Type B pancreatic cell (in vitro differentiated cells): ENCODE results near the gene FSCN2. TPM values are rescaled to one million over a fixed set of nuclear protein-coding genes. Genes with fewer than 3 reads are reported as not detected.

ENCODE experiments used
- DNase-seq: peaks from one replicate; pipeline ENCODE4 v3.0.0; 2021; ENCODE audit warnings: mixed read lengths; ENCODE audit not compliant: unreplicated experiment; ENCODE audit errors: extremely low spot score
- H3K27ac Mint-ChIP-seq: 2 replicates; pipeline ENCODE4 v1.8.0; 2021; ENCODE audit warnings: mild to moderate bottlenecking, mixed read lengths
- H3K27me3 Mint-ChIP-seq: 2 replicates; pipeline ENCODE4 v1.8.0; 2021; ENCODE audit warnings: mixed read lengths
- H3K36me3 Mint-ChIP-seq: 2 replicates; pipeline ENCODE4 v1.8.0; 2021; ENCODE audit warnings: mixed read lengths
- H3K4me1 Mint-ChIP-seq: one replicate; pipeline ENCODE4 v1.8.0; 2021; ENCODE audit warnings: mixed read lengths; ENCODE audit not compliant: unreplicated experiment
- H3K4me3 Mint-ChIP-seq: 2 replicates; pipeline ENCODE4 v1.8.0; 2021; ENCODE audit warnings: mild to moderate bottlenecking, mixed read lengths
- H3K9me3 Mint-ChIP-seq: 2 replicates; pipeline ENCODE4 v1.8.0; 2021; ENCODE audit warnings: mixed read lengths
- total RNA-seq: library from RNA; stranded (reverse); gene quantifications from 2 replicates; pipeline ENCODE4 v1.2.1, GENCODE V29; 2021; ENCODE audit warnings: low replicate concordance
- TF ChIP-seq, protein P1 (sequence below): fragments of 200-600 bp; sonication (generic); conservative IDR thresholded peaks from 2 replicates; pipeline ENCODE4 v1.5.0; 2021; ENCODE audit warnings: antibody characterized with exemption, mild to moderate bottlenecking

Gene FSCN2
- total RNA-seq, 1 donor from 2014 or later: 3.8 TPM

GRCh38 chr17:81536299-81537290, 8.4 kb downstream of the FSCN2 start:
- TF ChIP-seq, protein P1, sequence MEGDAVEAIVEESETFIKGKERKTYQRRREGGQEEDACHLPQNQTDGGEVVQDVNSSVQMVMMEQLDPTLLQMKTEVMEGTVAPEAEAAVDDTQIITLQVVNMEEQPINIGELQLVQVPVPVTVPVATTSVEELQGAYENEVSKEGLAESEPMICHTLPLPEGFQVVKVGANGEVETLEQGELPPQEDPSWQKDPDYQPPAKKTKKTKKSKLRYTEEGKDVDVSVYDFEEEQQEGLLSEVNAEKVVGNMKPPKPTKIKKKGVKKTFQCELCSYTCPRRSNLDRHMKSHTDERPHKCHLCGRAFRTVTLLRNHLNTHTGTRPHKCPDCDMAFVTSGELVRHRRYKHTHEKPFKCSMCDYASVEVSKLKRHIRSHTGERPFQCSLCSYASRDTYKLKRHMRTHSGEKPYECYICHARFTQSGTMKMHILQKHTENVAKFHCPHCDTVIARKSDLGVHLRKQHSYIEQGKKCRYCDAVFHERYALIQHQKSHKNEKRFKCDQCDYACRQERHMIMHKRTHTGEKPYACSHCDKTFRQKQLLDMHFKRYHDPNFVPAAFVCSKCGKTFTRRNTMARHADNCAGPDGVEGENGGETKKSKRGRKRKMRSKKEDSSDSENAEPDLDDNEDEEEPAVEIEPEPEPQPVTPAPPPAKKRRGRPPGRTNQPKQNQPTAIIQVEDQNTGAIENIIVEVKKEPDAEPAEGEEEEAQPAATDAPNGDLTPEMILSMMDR: no peak
- H3K27me3 Mint-ChIP-seq: peaks cover 5% of the 10 kb centered on the region
- no peaks in the 10 kb centered on the region for H3K9me3 Mint-ChIP-seq
- peaks cover 4% of the 10 kb centered on the region for H3K4me1 Mint-ChIP-seq
- H3K4me3 Mint-ChIP-seq: no peak overlapping the region
- H3K27ac Mint-ChIP-seq: no peak overlapping the region
- no peaks in the 10 kb centered on the region for H3K36me3 Mint-ChIP-seq
- no peak for DNase-seq

DNA sequence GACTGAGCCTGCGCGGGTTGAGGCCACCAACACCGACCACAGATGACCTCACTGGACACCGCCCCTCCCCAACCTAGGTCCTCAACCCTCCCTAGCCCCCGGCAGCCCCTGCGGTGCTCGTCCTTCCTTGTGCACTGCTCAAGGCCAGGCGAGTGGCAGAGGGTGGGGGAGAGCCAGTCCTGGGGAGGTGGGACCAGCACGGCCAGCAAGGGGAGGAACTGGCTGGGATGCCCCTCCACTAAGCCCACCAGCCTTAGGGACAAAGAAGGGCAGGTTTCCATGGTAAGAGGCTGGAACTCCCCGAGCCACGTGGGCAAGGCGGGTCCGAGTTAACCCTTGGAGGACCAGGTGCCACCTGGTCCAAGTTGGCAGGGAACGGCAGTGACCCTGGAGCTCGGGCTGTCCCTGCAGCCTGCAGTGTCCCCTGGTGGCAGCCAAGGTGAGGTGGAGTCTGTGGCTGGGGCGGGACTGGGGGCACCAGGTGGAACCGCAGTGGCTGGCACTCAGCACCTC, 9.2 kb downstream of the FSCN2 start:
- no peak for DNase-seq
- H3K27ac Mint-ChIP-seq: no peak overlapping the region
- H3K36me3 Mint-ChIP-seq: no peaks in the 10 kb centered on the region
- peaks cover 5% of the 10 kb centered on the region for H3K27me3 Mint-ChIP-seq
- peaks cover 4% of the 10 kb centered on the region for H3K4me1 Mint-ChIP-seq
- H3K9me3 Mint-ChIP-seq: no peaks in the 10 kb centered on the region
- no peak overlapping the region for H3K4me3 Mint-ChIP-seq
- TF ChIP-seq, protein P1: peak; percentile 74

DNA sequence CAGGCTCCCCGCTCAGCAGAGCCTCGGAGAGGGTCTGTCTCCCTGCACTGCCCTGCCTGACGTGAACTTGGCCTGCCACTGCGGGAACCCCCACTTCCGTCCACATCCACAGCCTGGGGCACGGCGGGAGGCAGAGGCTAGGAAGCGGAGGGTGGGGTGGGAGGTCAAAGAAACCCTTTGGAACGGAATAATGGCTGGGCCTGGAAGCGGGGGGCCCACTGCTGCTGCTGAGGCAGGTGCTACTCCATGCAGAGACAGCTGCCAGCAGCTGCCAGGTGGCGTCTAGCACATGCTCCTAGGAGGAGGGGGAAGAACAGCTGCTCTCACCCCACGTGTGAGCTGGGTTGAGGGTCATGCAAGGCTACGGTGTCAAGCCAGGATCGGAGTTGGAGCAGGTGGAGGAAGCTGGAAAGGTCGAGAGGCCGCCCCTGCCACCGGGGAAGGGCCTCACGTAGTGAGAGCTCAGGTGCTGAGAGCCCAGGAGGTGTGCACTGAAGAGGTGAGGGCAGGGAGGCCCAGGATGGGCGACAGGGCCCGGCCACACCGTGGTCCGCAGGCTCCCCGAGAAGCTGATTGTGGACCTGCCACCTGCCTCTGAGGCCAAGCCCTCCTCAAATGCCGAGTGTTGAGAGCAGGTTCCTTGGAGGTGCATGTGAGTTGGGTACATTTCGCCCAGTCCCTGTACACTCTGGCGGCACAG, 9.8 kb downstream of the FSCN2 start:
- Mint-ChIP-seq H3K9me3 (no peaks in the 10 kb centered on the region), H3K4me3 (peak overlapping the region; percentile 44)

DNA sequence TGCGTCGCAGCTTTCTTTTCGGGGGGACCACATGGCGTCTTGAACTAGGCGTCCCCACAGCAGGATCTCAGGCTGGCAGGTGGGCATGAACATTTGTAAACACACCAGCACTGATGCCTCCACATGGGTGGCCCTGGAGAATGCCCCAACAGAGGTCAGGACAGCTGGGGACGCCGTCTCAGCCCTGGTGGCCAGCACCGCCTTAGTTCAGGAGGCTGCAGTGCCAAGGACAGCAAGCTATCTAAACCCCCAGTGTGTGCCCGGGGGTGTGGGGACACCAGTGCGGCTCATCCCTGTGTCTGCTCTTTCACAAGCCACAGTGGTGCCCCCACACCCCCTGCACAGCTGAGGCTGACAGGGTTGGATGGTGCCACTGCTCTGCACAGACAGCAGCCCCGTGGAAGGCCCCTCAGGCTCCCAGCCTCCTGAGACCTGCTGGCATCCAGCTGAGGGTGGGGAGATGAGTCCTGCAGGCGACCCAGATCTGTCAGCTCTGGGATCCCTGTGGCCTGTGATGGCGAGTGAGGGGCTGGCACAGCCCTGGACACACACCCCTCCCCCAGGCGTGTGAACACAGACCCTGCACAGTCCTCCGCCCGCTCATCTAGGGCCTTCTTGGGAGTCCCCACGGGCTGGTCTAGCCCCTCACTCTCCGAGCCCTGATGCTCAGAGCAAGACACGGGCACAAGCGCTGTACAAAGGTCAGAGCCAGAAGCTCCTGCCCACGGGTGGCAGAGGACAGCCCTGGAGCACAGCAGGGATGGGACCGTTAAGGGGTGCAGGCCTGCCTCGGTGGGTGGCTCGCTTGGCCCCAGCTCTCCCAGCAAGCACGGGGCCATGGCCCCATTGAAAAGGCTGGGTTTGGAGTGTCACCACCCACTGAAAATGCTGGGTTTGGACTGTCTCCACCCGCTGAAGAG, 10.7 kb downstream of the FSCN2 start:
- H3K4me1 Mint-ChIP-seq: peaks cover 4% of the 10 kb centered on the region
- TF ChIP-seq, protein P1: no peak
- peaks cover 5% of the 10 kb centered on the region for H3K27me3 Mint-ChIP-seq
- H3K27ac Mint-ChIP-seq: no peak overlapping the region
- H3K4me3 Mint-ChIP-seq: no peak overlapping the region
- DNase-seq: no peak
- no peaks in the 10 kb centered on the region for H3K9me3 Mint-ChIP-seq
- H3K36me3 Mint-ChIP-seq: no peaks in the 10 kb centered on the region

More for the DNA sequence above, 9.8 kb downstream of the FSCN2 start:
- Mint-ChIP-seq H3K4me1 (peaks cover 4% of the 10 kb centered on the region), H3K27me3 (peaks cover 5% of the 10 kb centered on the region), H3K27ac (peak overlapping the region; percentile 90), H3K36me3 (no peaks in the 10 kb centered on the region)
- DNase-seq: no peak
- TF ChIP-seq, protein P1: peak; percentile 10

- Mint-ChIP-seq H3K9me3 (no peaks in the 10 kb centered on the region), H3K4me1 (peaks cover 4% of the 10 kb centered on the region)
Measured at GRCh38 chr17:81539571-81539900, 11.4 kb downstream of the FSCN2 start.

More at GRCh38 chr17:81539571-81539900, 11.4 kb downstream of the FSCN2 start:
- H3K27ac Mint-ChIP-seq: no peak overlapping the region
- no peak overlapping the region for H3K4me3 Mint-ChIP-seq
- H3K27me3 Mint-ChIP-seq: peaks cover 5% of the 10 kb centered on the region
- DNase-seq: no peak
- TF ChIP-seq, protein P1: no peak
- H3K36me3 Mint-ChIP-seq: no peaks in the 10 kb centered on the region
